Suppressor macrophage (primary cell): Measurements from ENCODE around the gene MAMDC4.

Source experiments
- DNase-seq, 4 experiments: peaks; one replicate each; pipeline ENCODE4 v3.0.0-alpha.2; 2020 to 2022

MAMDC4 gene

GRCh38 chr9:136890661-136891060, 38.5 kb downstream of the MAMDC4 start:
- DNase-seq = no peak

GRCh38 chr9:136896027-136896426, 43.9 kb downstream of the MAMDC4 start:
- DNase-seq = no peak

- no peak for DNase-seq
Observed at GRCh38 chr9:136898483-136899100, 46.4 kb downstream of the MAMDC4 start.

GRCh38 chr9:136899196-136899595, 47.0 kb downstream of the MAMDC4 start:
- no peak for DNase-seq

GRCh38 chr9:136900556-136900955, 48.4 kb downstream of the MAMDC4 start:
- DNase-seq = no peak

- DNase-seq = no peak
Observed at GRCh38 chr9:136900988-136901515, 48.9 kb downstream of the MAMDC4 start.

GRCh38 chr9:136901516-136902258, 49.5 kb downstream of the MAMDC4 start:
- peak in 2 of 4 experiments; percentile 31 to 46 for DNase-seq

- DNase-seq = peak; percentile 33 to 79 (median 50)
Observed at GRCh38 chr9:136902259-136902821, 50.2 kb downstream of the MAMDC4 start.

GRCh38 chr9:136903041-136903554, 51.0 kb downstream of the MAMDC4 start:
- no peak for DNase-seq

GRCh38 chr9:136906266-136906665, 54.1 kb downstream of the MAMDC4 start:
- no peak for DNase-seq

GRCh38 chr9:136907011-136907914, 55.1 kb downstream of the MAMDC4 start:
- DNase-seq = no peak
